Esophagus squamous epithelium (tissue), 5 donors: ENCODE measurements around the gene OR10G2. TPM values are rescaled to one million over a fixed set of nuclear protein-coding genes. Genes with fewer than 3 reads are reported as not detected.
"Not testable (repeated sequence)": the region's sequence is repeated elsewhere in the genome, so short reads cannot be mapped to it uniquely, and the experiment has no call there.

Experiments
- DNase-seq: peaks from one replicate; lab custom pipeline; 2025; lab: John Stamatoyannopoulos, UW
- H3K27ac ChIP-seq, 4 donors: fragments of 200-600 bp; sonication (generic); one replicate each; pipeline ENCODE4 v1.5.1; 2016 to 2019; ENCODE audit warnings: mild to moderate bottlenecking in 1 of 4
- H3K27me3 ChIP-seq, 4 donors: fragments of 200-600 bp; sonication (generic); 1 replicate in 3 of 4; 2 replicates in 1 of 4; pipeline versions ENCODE4 v1.5.1 to v1.6.0; 2017 to 2021; ENCODE audit warnings: antibody characterized with exemption in 1 of 4
- H3K36me3 ChIP-seq, 3 donors: fragments of 200-600 bp; sonication (generic); one replicate each; pipeline ENCODE4 v1.5.1; 2016 to 2019
- H3K4me1 ChIP-seq, 3 donors: fragments of 200-600 bp; sonication (generic); one replicate each; pipeline ENCODE4 v1.5.1; 2017 to 2019
- H3K4me3 ChIP-seq, 4 donors: fragments of 200-600 bp; sonication (generic); 1 replicate in 3 of 4; 2 replicates in 1 of 4; pipeline ENCODE4 v1.5.1; 2016 to 2019; ENCODE audit warnings: mild to moderate bottlenecking in 2 of 4, moderate library complexity in 1 of 4
- H3K9me3 ChIP-seq, 3 donors: fragments of 200-600 bp; sonication (generic); one replicate each; pipeline ENCODE4 v1.5.1; 2016 to 2019
- POLR2A ChIP-seq, 4 donors: fragments of 450-650 bp; IDR thresholded peaks; one replicate each; pipeline ENCODE4 v1.6.1; 2017; ENCODE audit warnings: antibody characterized with exemption in 4 of 4, mild to moderate bottlenecking in 4 of 4, moderate library complexity in 3 of 4
- WGBS, 2 donors: methylation state at CpG; one replicate each; pipeline ENCODE4 v1.1.5; 2018; 5-methylcytosine and 5-hydroxymethylcytosine counted together
- intact Hi-C: fragments of 100-400 bp; cut with DNase I; formaldehyde crosslinking; loops from one replicate; pipeline ENCODE4 v1.15.0; 2022
- total RNA-seq, 4 donors: library from RNA; depleted of rRNA; stranded (reverse); fragments of >200 nt; gene quantifications; one replicate each; pipeline ENCODE4 v1.1.0, GENCODE V29; 2016
- TF ChIP-seq, protein P1 (sequence below), 6 experiments: fragments of 450-650 bp in 4 of 6; fragments of 200-600 bp in 2 of 6; sonication (generic) in 2 of 6; IDR thresholded peaks; one replicate each; pipeline ENCODE4 v1.5.1; 2016 to 2019; ENCODE audit warnings: antibody characterized with exemption in 6 of 6, mild to moderate bottlenecking in 4 of 6, moderate library complexity in 4 of 6
- donor health status: DM: yes; HTN: yes; CAD: no.

OR10G2 gene
- total RNA-seq, 4 donors from 2014 or later: not detected

DNA sequence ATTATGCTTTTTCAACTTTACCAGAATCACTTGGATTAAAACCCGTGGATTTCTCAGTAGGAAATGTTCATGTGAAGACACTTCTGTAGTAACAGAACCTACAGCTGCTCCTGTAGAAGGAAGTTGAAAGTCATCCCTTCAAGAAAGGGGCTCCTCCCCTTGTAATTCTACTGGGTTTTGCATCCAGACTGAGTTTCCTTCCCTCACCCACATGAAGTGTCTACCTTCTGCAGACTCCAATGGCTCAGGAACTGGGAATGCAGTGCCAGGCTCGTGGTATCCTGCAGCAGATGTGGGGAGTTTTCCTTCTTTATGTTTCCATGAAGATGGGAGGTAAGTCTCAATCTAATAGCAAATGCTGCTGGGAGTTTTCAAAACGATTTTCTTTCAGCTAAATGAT is 7.9 kb upstream of the OR10G2 start:
- intact Hi-C loops: no loop called here
- Histone ChIP-seq H3K4me1 (no peaks in the 10 kb centered on the region), H3K27me3 (no peaks in the 10 kb centered on the region), H3K36me3 (no peaks in the 10 kb centered on the region), H3K9me3 (no peaks in the 10 kb centered on the region), H3K27ac (no peak overlapping the region), H3K4me3 (no peak overlapping the region)
- no peak for TF ChIP-seq POLR2A (IDR thresholded peaks at IDR 0.05)
- TF ChIP-seq, protein P1, sequence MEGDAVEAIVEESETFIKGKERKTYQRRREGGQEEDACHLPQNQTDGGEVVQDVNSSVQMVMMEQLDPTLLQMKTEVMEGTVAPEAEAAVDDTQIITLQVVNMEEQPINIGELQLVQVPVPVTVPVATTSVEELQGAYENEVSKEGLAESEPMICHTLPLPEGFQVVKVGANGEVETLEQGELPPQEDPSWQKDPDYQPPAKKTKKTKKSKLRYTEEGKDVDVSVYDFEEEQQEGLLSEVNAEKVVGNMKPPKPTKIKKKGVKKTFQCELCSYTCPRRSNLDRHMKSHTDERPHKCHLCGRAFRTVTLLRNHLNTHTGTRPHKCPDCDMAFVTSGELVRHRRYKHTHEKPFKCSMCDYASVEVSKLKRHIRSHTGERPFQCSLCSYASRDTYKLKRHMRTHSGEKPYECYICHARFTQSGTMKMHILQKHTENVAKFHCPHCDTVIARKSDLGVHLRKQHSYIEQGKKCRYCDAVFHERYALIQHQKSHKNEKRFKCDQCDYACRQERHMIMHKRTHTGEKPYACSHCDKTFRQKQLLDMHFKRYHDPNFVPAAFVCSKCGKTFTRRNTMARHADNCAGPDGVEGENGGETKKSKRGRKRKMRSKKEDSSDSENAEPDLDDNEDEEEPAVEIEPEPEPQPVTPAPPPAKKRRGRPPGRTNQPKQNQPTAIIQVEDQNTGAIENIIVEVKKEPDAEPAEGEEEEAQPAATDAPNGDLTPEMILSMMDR (IDR thresholded peaks at IDR 0.05): no peak
- WGBS, 2 donors: 31 to 43% methylated on average over 3 of the region's 3 CpGs
- no peak for DNase-seq

DNA sequence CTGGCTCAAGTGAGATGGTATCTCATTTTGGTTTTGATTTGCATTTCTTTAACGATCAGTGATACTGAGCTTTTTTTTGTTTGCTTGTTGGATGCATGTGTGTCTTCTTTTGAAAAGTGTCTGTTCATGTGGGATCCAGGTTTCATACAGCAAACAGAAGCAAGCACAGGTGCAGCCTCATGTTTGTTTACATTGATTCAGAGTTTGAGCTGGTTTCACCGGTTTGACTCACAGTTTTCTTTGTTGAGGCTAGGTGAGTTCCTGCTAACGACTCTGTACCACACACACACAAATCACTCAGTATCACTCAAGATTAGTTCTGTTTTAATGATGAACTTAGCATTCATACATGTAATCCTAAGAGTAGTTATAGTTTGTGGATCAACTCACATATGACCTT is 3.7 kb downstream of the OR10G2 start:
- Histone ChIP-seq H3K36me3 (no peaks in the 10 kb centered on the region), H3K27me3 (no peaks in the 10 kb centered on the region), H3K4me3 (no peak overlapping the region), H3K9me3 (no peaks in the 10 kb centered on the region), H3K27ac (peak overlapping the region in 2 of 4 donors; percentile 47 to 55), H3K4me1 (peaks cover 0 to 10% (median 0%) of the 10 kb centered on the region in 3 donors)
- 13 to 18% methylated on average over 3 of the region's 3 CpGs for WGBS, 2 donors
- TF ChIP-seq, protein P1 (IDR thresholded peaks at IDR 0.05): no peak
- no peak for TF ChIP-seq POLR2A (IDR thresholded peaks at IDR 0.05)
- intact Hi-C loops: no loop called here
- no peak for DNase-seq

DNA sequence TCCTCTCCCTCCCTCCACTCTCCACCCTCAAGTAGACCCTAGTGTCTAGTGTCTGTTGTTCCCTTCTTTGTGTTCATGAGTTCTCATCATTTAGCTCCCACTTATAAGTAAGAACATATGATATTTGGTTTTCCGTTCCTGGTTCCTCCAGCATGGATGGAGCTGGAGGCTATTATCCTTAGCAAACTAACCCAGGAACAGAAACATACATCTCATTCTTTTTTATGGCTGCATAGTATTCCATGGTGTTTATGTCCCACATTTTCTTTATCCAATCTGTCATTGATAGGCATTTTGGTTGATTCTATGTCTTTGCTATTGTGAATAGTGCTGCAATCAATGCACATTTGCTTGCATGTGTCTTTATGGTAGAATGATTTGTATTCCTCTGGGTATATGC is 4.2 kb downstream of the OR10G2 start:
- H3K27me3 ChIP-seq, H3K4me3 ChIP-seq, DNase-seq, H3K36me3 ChIP-seq, intact Hi-C loops, H3K9me3 ChIP-seq: not testable (repeated sequence)
- Histone ChIP-seq H3K27ac (peak overlapping the region in 2 of 4 donors; percentile 47 to 48), H3K4me1 (peaks cover 0 to 10% (median 0%) of the 10 kb centered on the region in 3 donors)
- WGBS, 2 donors: 90 to 96% methylated on average over 1 of the region's 1 CpG

DNA sequence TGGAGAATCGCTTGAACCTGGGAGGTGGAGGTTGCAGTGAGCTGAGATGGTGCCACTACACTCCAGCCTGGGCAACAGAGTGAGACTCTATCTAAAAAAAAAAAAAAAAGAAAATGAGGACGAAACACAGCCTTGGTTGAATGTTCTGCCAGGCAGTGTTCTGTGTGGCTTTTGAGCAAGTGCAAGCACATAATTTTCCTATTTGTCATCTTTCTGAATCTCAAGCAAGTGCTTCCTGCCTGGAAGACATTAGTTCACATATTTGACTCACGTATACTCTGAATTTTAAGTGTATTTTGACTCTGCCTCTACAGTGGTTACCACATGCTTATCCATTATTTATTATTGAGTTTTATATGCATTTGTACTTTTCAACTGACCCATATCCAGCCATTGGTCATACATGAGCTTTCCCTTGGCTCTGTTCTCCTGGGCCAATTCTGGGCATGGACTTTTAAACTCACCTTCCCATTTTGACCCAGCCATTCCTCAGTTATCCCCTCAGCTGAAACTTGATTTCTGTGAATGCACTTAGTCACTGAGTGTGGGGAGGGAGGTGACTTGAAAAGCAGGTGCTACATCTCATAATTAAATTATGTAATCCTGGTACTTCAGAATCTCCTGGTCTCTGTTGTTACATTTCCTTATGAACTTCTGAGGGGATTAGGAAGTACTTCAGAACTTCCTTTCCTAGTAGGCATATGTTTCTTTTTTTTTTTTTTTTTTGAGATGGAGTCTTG is 8.1 kb downstream of the OR10G2 start:
- intact Hi-C loops: no loop called here
- WGBS, 2 donors: 56 to 58% methylated on average over 3 of the region's 3 CpGs
- no peaks in the 10 kb centered on the region for H3K27me3 ChIP-seq
- no peaks in the 10 kb centered on the region for H3K36me3 ChIP-seq
- no peaks in the 10 kb centered on the region for H3K9me3 ChIP-seq
- H3K4me1 ChIP-seq: peaks cover 0 to 9% (median 0%) of the 10 kb centered on the region in 3 donors
- no peak for DNase-seq
- H3K27ac ChIP-seq: peak overlapping the region in 2 of 4 donors; percentile 38 to 61
- no peak overlapping the region for H3K4me3 ChIP-seq
- TF ChIP-seq, protein P1 (IDR thresholded peaks at IDR 0.05): no peak
- no peak for TF ChIP-seq POLR2A (IDR thresholded peaks at IDR 0.05)

DNA sequence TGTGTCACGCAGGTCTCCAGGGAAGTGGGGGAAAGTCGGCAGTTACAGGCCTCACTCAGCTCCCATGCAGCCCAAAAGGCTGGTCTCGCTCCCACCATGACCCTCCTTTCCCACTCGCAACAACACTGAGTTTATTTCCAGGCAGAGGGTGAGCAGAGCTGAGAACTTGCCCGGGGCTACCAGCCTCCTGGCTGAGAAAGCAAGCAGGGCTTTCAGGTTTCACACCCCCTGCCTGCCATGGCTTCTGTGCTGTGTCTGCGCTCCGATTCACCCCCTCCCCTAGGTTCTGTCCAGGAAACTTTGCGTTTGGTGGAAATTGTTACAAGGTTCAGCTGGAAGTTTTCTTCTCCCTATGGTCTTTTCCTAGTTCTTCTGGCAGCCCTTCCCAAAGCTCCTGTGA is 17.1 kb downstream of the OR10G2 start:
- no peak for TF ChIP-seq POLR2A (IDR thresholded peaks at IDR 0.05)
- TF ChIP-seq, protein P1 (IDR thresholded peaks at IDR 0.05): no peak

More for the DNA sequence above, 17.1 kb downstream of the OR10G2 start:
- Histone ChIP-seq H3K36me3 (no peaks in the 10 kb centered on the region), H3K9me3 (no peaks in the 10 kb centered on the region), H3K27ac (no peak overlapping the region), H3K27me3 (peaks cover 0 to 4% (median 0%) of the 10 kb centered on the region in 4 donors), H3K4me1 (no peaks in the 10 kb centered on the region), H3K4me3 (no peak overlapping the region)
- intact Hi-C loops: no loop called here
- WGBS, 2 donors: 61 to 69% methylated on average over 5 to 7 of the region's 8 CpGs
- no peak for DNase-seq
